Neural cell (in vitro differentiated cells): ENCODE data around the gene CDR2L.

Source experiments
- CTCF ChIP-seq: fragments of 450-650 bp; IDR thresholded peaks from 2 replicates; pipeline ENCODE4 v1.5.1; 2014; ENCODE audit warnings: antibody characterized with exemption, mild to moderate bottlenecking, moderate library complexity; ENCODE audit not compliant: poor library complexity, severe bottlenecking
- EP300 ChIP-seq: fragments of 450-650 bp; conservative IDR thresholded peaks from 2 replicates; pipeline ENCODE4 v1.6.1; 2014; ENCODE audit warnings: antibody characterized with exemption, mild to moderate bottlenecking, moderate library complexity; ENCODE audit not compliant: poor library complexity, severe bottlenecking
- EZH2 ChIP-seq: fragments of 200-600, 300-800 bp; shearing (Covaris generic), sonication (generic); IDR thresholded peaks from 2 replicates; pipeline ENCODE4 v1.6.1; 2014; ENCODE audit warnings: antibody characterized with exemption, low read length, borderline replicate concordance, mild to moderate bottlenecking; ENCODE audit not compliant: insufficient read depth, poor library complexity, severe bottlenecking
- POLR2AphosphoS5 ChIP-seq: IDR thresholded peaks from 2 replicates; pipeline ENCODE4 v1.6.1; 2012
- SMC3 ChIP-seq: fragments of 450-650 bp; conservative IDR thresholded peaks from 2 replicates; pipeline ENCODE4 v1.6.1; 2014; ENCODE audit warnings: antibody characterized with exemption, mild to moderate bottlenecking, moderate library complexity; ENCODE audit not compliant: poor library complexity
- TAF1 ChIP-seq: IDR thresholded peaks from 2 replicates; pipeline ENCODE4 v1.6.1; 2012; ENCODE audit warnings: low read depth
- TF ChIP-seq, protein P1 (sequence below): IDR thresholded peaks from 2 replicates; pipeline ENCODE4 v1.6.1; 2012; ENCODE audit warnings: borderline replicate concordance

GRCh38 chr17:74994440-74994839 lies 7.0 kb downstream of the CDR2L start:
- TF ChIP-seq CTCF (no peak), POLR2AphosphoS5 (no peak), EZH2 (no peak), SMC3 (no peak), EP300 (no peak), TAF1 (no peak)
- TF ChIP-seq, protein P1, sequence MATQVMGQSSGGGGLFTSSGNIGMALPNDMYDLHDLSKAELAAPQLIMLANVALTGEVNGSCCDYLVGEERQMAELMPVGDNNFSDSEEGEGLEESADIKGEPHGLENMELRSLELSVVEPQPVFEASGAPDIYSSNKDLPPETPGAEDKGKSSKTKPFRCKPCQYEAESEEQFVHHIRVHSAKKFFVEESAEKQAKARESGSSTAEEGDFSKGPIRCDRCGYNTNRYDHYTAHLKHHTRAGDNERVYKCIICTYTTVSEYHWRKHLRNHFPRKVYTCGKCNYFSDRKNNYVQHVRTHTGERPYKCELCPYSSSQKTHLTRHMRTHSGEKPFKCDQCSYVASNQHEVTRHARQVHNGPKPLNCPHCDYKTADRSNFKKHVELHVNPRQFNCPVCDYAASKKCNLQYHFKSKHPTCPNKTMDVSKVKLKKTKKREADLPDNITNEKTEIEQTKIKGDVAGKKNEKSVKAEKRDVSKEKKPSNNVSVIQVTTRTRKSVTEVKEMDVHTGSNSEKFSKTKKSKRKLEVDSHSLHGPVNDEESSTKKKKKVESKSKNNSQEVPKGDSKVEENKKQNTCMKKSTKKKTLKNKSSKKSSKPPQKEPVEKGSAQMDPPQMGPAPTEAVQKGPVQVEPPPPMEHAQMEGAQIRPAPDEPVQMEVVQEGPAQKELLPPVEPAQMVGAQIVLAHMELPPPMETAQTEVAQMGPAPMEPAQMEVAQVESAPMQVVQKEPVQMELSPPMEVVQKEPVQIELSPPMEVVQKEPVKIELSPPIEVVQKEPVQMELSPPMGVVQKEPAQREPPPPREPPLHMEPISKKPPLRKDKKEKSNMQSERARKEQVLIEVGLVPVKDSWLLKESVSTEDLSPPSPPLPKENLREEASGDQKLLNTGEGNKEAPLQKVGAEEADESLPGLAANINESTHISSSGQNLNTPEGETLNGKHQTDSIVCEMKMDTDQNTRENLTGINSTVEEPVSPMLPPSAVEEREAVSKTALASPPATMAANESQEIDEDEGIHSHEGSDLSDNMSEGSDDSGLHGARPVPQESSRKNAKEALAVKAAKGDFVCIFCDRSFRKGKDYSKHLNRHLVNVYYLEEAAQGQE, result no peak
